CMK (cell line): Measurements from ENCODE around the gene BNIP5.

Source experiments
- DNase-seq: peaks from one replicate; pipeline ENCODE4 v3.0.0-alpha.2; 2010; ENCODE audit warnings: low read depth

Gene BNIP5

DNA sequence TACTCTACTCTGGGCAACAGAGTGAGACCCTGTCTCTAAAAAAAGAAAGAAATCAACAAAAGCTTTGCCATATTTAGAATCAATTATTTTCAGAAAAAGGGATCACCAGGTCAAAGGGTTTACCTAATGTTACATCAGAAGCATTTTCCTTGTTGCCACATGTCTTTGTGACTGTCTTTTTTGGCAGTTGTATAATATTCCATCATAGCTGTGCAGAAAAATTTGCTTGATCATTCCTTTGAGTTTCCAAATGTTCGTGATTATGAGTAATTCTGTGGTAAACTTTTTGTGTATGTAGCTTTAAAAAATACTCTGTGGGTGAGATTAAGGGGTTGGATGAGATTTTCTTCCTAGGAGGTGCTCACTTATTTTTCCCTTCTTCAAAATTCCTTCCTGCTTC, 40.4 kb downstream of the BNIP5 start:
- no peak for DNase-seq

DNA sequence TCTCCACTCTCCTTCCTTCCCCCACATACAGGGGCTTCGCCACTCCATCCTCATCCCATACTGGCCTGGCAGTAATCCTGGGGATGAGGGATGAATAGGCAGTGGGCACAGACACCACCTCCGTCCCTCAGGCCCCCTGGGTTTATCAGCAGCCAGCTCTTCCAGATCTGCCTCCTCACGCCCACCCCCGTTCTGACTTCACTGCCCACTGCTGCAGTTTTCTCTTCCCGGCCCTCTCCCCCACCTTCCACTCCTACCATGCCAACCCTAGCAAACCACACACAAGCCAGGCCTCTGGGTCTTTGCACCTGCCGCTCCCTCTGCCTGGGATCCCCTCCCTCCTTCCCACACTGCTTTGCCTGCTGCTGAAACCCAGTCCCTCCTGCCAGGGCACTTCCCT, 44.5 kb downstream of the BNIP5 start:
- no peak for DNase-seq

DNA sequence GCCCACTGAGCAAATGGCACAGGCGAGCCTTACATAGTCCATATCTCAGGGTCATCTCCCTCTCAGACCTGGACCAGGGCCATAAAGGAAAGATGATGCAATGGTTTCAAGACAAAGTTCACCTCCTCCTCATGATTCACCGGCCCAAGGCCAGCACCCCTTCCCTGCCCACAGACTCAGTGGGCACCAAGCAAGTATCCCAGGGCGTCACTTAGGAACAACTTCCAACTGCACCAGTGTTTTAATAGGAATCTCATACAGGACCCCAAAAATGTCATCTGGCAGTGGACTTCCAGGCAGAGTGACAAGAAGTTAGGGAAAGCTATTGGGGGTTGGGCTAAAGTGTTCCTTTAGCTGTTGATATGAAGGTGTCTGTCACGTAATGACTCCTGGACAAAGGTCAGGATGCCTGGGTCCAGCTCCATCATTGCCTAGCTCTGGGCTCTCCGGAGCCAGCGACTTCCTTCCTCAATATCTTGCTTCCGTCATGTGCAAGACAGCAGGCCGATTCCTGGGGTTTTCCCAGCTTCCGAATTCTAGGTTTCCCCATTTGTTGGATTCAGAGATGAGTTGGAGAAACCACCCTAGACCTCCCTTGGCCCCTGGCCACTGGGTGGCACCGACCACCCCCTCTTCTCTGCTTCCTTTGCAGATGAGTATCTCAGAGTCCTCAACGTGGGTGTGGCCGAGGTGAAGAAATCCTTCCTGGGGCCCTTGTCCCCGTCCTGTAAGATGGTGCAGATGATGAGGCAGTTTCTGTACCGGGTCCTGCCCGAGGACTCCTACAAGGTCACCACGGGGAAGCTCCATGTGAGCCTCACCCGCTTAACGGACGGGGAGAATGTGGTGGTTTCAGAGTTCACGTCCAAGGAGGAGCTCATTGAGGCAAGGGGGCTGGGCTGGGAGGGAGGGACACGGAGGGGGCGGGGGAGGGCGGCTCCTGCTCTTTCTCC, 45.7 kb downstream of the BNIP5 start:
- DNase-seq = no peak

DNA sequence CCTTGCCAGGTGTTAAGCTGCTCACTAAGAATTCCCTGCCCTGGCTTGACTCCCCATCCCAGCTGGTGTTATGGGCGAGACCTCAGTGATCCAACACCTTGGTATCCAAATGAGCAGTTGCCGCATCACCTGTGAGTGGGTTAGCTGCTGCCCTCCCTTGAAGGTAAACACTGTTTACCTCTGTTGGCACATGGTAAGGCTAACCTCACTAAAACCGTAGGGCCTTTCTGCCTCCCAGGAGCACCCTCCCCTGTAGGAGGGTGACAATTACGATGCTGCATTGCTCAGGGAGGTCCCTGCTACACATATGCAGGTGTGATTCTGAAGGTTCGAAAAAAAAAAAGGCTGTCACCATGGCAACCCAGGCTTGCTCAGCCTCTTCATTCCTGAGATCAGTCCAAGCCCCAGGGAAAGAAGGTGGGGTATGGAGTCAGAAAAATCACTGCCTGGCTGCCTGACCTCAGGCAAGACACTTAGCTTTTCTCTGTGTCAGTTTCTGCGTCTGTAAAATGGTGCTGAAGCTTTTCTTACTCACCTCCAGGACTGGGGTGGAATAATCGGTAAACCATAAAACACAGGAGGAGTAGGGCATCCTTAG, 47.3 kb downstream of the BNIP5 start:
- no peak for DNase-seq

DNA sequence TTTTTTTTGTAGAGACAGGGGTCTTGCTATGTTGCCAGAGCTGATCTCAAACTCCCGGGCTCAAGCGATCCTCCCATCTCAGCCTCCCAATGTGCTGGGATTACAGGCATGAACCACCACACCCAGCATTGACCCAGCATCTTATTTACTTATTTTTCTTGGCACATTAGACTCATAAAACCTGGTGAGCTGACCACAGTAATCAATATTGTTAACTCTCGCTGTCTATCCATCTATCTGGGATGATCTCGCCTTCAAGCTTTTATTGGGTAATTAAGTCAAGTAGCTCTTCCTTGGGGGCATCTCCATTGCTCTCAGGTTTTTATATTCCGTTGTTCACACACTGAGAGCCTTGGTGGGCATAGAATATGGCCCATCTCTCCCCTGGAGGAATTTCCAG, 49.8 kb downstream of the BNIP5 start:
- no peak for DNase-seq

DNA sequence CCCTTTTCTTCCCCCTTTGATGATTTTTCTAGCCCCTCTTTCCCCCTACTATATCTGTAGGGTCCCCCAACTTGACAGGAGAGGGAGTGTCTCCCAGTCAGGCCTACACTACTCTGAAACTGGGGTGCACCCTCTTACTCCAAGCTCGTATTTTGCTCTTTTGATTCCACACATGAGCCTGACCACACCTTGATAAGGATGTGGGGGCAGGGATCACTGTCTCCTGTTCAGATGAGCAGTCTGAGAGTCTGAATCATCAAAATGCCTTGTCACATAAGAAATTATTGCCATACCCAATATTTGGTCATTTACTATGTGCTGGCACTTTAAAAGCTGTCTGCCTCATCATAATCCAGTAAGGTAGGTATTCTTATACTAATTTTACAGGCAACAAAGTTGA, 50.9 kb downstream of the BNIP5 start:
- DNase-seq = no peak

DNA sequence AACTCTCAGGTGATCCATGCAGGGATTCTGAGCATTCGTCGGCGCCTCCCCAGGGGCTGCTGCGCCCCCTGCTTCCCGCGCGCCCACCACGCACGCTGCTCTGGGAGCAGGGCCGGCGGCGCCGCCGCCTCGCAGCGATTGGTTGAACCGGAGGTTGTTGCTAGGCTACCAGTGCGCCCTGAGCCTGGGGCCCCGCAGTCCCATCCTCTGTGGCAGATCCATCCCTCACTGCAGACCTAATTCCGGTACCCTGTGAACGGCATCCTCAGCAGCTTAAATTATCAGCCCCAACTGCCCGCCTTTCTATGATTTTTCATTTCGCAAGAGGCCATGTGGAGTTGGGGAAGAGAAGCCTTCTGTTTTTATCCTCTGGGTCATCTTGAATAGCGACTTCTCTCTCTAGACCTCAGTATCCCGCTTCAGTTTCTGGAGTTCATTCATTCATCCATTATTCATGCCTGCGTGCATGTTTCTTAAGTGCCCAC, 51.5 kb downstream of the BNIP5 start:
- DNase-seq = no peak

DNA sequence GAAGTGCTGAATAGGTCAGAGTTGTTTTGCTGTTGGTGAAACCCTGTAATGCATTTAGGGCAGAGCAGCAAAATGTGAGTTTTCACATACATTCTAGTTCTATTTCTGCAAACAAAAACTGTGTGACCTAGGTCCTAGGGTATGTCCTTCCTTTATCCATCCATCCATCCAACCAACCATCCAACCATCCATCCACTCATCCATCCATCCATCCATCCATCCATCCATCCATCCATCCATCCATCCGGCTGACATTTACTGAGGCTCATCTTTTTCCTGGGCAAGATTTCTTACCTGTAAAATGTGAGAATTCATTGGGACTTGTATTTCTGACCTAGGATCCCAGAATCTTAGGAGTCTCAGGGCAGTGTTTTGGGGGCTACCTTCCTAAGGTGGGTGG, 52.3 kb downstream of the BNIP5 start:
- no peak for DNase-seq

DNA sequence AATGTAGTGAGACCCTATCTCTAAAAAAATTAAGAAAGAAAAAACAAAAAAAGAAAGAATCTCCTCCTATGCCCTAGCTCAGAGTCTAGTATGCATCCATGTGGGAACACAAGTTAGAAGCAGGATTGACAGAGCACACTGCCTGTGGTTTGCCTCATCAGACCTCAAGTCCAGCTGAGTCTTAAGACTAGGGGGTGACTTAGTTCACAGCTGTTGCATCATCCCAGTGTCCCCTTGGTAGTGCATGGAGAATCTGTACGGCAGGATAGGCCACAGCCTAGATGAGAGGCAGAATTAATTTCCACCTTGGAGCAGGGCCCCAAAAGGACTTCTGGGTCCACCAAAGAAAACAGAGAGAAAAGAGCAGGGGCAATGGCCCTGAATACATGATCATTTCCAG, 53.1 kb downstream of the BNIP5 start:
- no peak for DNase-seq

DNA sequence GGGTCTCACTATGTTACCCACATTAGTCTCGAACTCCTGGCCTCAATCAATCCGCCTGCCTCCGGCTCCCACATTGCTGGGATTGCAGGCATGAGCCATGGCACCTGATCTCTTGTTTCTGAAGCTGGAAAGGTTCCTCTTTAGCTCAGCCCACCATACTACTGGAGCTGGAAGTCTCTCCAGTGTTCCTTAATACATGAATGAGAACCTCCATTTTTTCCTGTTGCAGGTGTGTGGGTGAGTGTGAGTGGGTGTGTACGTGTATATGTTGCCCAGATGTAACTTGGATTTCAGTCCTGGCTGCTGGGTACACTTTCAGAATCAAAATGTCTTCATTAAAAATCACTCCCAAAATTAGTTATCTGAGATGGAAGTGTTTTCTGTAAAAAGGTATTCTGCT, 55.7 kb downstream of the BNIP5 start:
- no peak for DNase-seq

DNA sequence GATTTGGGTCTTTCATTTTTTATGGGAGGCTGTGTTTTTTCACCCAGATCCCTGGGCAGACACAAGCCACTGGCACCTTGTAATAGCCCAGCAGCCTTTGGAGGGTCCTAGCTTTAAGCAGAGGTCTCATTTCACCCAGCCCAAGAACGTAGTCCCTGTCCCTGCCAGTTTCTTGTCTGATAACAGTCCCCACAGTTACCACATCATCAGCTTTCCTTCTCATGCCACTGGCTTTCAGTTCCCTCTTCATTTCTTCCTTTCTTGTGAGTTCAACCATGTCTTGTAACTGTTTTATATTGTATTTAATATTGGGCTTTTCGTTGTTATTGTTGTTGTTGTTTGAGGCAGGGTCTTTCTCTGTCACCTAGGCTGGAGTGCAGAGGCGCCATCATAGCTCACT, 56.2 kb downstream of the BNIP5 start:
- DNase-seq = no peak

DNA sequence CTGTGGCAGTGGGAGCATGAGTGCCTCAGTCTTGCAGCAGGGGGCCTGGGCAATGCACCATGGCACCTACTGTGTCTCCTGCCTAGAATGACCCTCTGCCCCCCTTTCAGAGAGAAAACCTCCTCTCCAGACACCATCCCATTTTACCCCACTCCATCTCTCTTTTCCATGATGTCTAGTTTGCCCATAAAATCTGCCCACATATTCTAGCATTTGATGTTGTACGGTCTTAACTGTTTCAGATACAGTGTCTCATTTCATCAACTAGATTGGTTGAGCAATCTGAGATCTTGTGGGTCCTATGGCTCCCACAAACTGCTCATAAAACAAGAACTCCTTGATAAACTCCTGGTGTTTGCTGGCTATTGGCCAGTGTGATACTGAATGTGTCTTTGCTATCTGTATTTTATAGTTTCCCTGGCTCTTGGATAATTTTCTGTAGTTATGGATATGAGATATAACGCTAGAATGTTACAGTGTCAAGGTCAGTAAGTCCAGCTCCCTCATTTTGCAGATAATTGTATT, 58.7 kb downstream of the BNIP5 start:
- DNase-seq = no peak

DNA sequence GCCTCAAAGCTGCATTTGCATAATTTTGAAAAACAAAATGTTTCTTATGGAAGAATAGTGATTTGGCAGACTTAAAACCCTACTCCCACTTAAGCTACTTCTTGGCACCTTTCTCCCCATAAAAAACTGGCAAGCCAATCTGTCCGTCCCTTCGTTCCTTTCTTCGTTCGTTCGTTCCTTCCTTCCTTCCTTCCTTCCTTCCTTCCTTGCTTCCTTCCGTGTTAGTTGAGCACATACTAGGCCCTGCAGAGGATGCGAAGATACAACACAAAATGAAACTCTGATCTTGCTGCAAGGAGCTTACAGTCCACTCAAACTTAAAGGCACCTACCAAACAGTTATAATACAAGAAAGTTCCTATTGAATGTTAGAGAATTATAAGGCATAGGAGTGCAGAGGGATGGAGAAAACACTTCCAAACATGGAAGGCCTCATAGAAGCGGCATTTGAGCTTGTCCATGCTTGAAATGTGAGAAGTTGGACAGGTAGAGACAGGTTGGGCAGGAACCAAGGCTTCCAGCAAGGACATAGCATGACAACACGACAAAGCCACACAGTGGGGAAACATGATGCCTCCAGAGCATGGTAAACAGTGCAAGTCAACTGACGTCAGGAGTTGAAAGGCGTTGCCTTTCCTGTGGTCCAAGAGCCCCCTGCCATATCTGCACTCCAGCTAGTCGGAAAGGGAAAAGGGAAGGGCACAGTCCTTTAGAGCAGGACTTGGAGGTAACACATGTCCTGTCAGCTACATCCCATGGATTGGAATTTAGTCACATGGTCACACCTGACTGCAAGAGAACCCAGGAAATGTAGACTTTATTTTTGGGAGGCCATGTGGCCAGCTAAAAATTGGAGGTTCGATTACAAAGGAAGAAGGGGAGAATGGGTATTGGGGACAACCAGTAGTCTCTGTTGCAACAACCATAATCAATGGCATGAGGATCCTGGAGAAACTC, 59.8 kb downstream of the BNIP5 start:
- DNase-seq = no peak

DNA sequence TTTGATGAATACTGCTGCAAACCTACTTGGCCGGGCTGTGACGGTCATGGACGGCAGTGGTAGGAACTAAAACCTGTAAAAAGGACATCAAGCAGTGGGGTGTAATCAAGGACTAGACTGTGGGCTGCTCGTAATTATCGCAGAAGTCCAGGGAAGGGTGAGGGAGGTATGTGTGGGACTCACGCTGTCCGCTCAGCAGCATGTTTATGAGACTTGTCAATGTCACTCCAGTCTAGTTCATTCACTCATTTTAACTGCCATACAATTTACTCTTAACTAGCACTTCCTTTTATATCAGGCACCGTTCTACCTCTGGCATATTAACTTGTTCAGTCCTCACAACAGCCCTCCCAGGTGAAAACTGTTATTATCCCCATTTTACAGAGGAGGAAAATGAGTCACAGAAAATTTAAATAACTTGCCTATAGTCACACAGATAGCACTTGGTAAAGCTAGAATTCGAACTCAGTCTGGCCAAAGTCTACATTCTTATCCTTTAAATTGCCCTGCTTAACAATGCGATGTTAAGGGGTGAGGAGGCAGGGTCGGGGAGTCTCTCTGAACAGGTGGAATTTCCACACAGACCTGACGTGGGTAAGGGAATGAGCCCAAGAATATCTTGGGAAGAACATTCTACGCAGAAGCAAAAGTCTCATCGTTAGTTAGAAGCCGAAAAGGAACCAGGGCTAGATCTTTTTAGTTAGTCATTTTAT, 62.7 kb downstream of the BNIP5 start:
- DNase-seq = no peak

DNA sequence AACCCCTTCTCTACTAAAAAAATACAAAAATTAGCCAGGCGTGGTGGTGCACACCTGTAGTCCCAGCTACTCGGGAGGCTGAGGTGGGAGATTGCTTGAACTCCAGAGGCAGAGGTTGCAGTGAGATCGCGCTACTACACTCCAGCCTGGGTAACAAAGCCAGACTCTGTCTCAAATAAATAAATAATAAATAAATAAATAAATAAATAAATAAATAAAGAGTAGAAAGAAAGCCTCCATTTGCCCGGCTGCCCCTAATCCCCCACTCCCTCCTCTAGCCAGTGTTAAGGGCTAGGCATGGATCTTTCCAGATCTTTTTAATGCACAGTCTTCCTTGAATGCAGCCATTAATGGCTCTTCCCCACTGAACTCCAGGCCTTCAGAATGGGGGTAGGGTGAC, 63.6 kb downstream of the BNIP5 start:
- no peak for DNase-seq

DNA sequence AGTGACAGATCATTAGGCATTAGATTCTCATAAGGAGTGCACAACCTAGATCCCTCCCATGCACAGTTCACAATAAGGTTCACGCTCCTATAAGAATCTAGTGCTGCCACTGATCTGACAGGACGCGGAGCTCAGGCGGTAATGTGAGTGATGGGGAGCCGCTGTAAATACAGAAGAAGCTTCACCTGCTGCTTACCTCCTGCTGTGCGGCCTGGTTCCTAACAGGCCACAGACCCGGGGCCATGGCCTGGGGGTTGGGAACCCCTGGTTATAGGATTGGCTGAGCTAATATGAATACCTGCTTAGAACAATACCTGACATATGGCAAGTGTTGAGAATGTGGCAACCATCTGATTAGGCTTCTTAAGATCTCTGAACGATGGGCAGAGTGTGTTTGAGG, 64.5 kb downstream of the BNIP5 start:
- DNase-seq = no peak

DNA sequence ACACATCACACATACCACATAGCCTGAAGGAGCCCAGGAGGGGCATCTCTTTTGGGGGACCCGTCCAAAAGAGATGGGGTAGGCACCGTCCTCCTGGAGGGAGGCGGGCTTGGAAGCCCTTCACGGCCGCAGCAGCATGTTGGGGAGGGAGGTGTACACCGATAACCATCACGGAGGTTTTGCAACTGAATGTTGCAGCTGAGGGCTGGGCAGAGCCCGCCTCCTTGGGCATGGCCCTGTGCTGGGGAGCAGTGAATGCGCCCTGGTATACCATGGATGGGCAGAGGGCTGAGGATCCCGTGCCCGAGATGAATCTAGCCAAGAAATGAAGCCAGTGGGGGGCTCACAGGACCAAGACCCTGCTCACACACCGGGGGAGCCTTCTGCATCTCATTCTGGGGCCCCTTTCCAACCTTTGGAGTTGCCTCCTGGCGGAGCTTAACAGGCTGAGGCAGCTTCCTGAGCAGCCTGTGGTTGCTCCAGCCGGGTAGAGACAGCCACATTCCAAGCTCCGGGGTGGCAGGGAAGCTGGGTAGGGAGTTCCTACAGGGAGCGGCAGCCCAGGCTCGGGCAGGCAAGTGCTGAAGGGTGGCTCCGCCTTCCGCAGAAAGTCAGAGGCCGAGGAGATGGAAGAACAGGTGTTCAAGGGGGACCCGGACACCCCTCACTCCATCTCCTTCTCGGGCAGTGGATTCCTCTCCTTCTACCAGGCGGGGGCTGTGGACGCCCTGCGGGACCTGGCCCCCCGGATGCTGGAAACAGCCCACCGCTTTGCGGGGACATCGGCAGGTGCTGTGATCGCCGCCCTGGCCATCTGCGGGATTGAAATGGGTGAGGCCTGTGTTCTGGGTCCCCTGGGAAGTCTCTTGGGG, 66.6 kb downstream of the BNIP5 start, which contains the start of gene PNPLA1:
PNPLA1 (plus strand) TSS at position 227 of the 872 bp plus-strand sequence; CDS start at position 627, 400 bp downstream.
- no peak for DNase-seq

DNA sequence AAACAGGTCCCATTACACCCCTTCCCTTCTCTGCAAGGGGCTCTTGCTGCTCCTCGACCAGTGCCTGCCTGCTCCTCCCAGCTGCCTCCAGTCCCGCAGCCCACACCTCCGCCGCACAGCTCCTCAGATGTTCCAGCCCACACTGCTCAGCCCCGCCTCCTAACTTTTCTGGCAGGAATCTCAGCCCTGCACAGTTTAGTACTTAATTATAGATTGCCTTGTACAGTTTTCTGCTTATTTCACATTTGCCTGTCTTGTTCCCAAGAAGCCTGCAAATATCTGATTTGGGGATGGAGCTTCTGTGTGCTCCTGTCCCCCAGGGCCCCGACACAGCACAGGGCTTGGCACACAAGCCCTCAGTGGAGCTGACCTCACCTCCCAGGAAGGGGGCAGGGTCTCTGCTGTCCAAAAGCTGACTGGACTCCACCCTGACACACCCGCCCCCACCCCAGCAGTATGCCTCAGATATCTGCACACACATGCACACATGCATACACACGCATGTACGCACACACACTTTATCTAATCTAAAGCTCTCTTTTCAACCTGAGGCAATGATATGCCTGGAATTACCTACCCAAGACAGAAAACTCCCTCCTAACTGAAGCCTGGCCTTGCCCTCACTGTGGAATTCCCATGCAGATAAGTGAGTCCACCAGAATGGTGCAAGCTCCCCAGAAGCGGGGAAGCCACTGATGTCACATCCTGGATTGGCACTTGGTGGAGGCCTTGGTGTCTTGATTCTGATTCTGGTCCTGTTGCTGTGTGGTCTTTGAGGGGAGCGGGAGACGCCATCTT, 68.0 kb downstream of the BNIP5 start:
- no peak for DNase-seq

DNA sequence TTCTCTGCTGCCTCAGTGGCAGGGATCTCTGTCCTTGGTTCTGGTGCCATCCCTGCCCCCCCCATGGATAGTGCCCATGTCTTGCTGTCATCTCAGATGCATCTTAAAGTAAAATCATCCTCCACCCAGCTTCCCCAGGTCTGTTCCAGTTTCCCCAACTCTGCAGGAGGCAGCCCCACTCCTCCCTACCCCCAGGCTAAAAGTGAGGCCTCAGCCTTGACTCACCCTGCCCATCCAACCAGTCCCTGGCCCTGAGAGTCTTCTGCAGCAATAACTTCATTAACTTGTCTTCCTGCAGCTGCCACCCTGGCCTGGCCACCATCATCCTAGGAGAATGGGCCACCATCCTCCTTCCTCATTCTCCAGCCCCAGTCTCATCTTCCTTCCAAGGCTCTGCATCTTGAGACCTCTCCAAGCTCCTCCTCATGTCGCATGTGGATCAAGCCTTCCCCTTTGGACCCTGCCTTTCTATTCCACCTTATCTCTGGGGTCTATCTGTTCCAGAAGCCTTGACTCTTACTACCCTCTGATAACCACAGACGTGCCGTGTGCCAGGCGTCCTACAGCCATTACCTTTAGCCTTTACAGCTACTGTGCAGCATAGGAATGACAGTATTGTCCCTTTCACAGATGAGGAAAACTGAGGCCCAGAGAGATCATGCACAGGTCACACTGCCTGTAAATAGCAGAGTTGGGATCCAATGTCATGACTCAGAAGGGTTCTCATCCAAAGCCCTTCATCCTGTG, 68.8 kb downstream of the BNIP5 start:
- DNase-seq = no peak
